Measurements from ENCODE around the gene GRIK4. TPM values are rescaled to one million over a fixed set of nuclear protein-coding genes. Genes with fewer than 3 reads are reported as not detected.

Gene GRIK4
- total RNA-seq, 1 donor from 2014 or later: not detected

GRCh38 chr11:120647681-120648080 lies 136.1 kb downstream of the GRIK4 start:
- DNase-seq (ENCODE audit: low spot score in 2 of 2): no peak
- no peak overlapping the region for H3K27ac ChIP-seq
- no peak overlapping the region for H3K4me3 ChIP-seq
- no peaks in the 10 kb centered on the region for H3K27me3 ChIP-seq
- TF ChIP-seq CTCF (IDR thresholded peaks at IDR 0.05): no peak
- H3K36me3 ChIP-seq: no peaks in the 10 kb centered on the region
- H3K9me3 ChIP-seq: no peaks in the 10 kb centered on the region
- no peaks in the 10 kb centered on the region for H3K4me1 ChIP-seq
- intact Hi-C loops (cut with DNase I): no loop called here

DNA sequence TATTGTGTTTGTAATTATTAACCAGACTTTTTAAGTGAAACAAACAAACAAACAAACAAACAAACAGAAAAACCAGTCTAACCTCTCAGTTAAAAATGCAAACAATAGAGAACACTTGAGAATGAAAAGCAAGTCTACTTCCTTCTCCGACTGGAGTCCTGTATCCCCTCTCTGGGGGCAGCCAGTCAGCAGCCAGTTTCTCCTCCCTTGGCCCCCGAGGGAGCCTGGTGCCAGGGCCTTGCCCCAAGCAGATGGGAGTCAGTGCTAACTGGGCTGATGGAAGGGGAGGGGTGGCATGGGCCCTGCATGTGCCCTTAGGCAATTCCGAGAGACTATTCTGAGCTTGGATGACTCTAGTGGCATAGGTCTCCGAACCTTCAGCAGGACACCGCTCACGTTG lies 137.2 kb downstream of the GRIK4 start:
- no peaks in the 10 kb centered on the region for H3K27me3 ChIP-seq
- no peaks in the 10 kb centered on the region for H3K36me3 ChIP-seq
- intact Hi-C loops (cut with DNase I): no loop called here
- no peaks in the 10 kb centered on the region for H3K4me1 ChIP-seq
- TF ChIP-seq CTCF (IDR thresholded peaks at IDR 0.05): no peak
- no peak overlapping the region for H3K4me3 ChIP-seq
- no peak overlapping the region for H3K27ac ChIP-seq
- H3K9me3 ChIP-seq: no peaks in the 10 kb centered on the region
- no peak for DNase-seq (ENCODE audit: low spot score in 2 of 2)

DNA sequence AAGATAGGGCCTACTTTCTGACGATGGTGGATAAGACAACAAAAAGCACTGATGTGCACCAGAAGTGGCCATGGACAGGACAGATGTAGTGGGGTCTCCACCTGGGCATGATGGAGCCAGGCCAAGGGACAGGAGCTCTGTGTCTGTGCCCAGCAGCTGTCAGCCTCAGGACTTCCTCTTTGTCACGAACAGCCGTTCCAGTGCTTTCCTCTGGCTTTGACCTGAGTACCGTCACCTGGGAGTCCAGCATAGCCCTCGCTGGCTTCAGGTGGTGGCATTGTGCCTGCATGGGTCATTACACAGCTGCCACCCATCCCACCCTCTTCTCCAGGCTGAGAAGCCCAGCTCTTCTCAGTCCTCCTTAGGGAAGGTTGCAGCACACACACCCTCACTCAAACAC lies 137.8 kb downstream of the GRIK4 start:
- intact Hi-C loops (cut with DNase I): no loop called here
- Histone ChIP-seq H3K4me1 (no peaks in the 10 kb centered on the region), H3K27me3 (no peaks in the 10 kb centered on the region), H3K27ac (no peak overlapping the region), H3K36me3 (no peaks in the 10 kb centered on the region), H3K4me3 (no peak overlapping the region), H3K9me3 (no peaks in the 10 kb centered on the region)
- TF ChIP-seq CTCF (IDR thresholded peaks at IDR 0.05): no peak
- DNase-seq (ENCODE audit: low spot score in 2 of 2): no peak

DNA sequence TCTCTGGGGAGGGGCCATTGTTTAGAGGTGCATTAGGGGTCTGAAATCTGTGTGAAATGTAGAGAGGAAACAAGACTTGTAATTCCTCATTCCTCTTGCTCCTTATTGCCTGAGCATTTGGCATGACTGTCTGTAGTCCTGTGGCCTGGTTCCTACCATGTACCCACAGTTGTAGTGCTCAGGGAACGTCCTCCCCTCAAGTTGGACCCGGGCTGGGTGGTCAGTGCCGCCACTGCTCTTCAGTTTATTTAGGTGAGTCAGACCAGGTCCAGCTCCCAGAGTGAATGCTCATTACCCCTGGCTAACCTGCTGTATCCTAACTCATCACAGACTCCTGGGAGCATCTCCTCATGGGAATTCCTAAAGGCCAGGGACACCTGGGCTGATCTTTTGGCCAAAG lies 139.8 kb downstream of the GRIK4 start:
- Histone ChIP-seq H3K4me1 (no peaks in the 10 kb centered on the region), H3K9me3 (no peaks in the 10 kb centered on the region), H3K4me3 (no peak overlapping the region), H3K27me3 (no peaks in the 10 kb centered on the region), H3K27ac (no peak overlapping the region), H3K36me3 (no peaks in the 10 kb centered on the region)
- intact Hi-C loops (cut with DNase I): no loop called here
- DNase-seq (ENCODE audit: low spot score in 2 of 2): no peak
- no peak for TF ChIP-seq CTCF (IDR thresholded peaks at IDR 0.05)

DNA sequence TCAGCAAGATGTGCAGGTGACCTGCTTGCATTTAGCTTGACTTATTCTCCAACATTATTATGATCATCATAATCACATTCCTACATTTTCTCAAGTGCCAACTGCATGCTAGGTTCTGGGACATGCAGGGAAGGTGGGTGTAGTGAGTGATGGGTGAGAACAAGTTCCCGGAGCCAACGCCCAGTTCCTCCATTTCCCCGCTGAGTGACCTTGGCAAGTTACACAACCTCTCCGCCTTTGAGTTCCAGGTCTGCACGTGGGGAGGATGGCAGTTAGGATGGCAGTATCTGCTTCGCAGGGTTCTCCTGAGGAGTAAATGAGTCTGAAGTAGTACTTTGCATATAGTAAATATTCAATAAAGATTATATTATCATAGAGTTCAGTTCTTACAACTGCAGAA lies 140.3 kb downstream of the GRIK4 start:
- TF ChIP-seq CTCF (IDR thresholded peaks at IDR 0.05): no peak
- Histone ChIP-seq H3K36me3 (no peaks in the 10 kb centered on the region), H3K4me1 (no peaks in the 10 kb centered on the region), H3K4me3 (no peak overlapping the region), H3K27me3 (no peaks in the 10 kb centered on the region), H3K9me3 (no peaks in the 10 kb centered on the region), H3K27ac (no peak overlapping the region)
- intact Hi-C loops (cut with DNase I): no loop called here
- DNase-seq (ENCODE audit: low spot score in 2 of 2): no peak

DNA sequence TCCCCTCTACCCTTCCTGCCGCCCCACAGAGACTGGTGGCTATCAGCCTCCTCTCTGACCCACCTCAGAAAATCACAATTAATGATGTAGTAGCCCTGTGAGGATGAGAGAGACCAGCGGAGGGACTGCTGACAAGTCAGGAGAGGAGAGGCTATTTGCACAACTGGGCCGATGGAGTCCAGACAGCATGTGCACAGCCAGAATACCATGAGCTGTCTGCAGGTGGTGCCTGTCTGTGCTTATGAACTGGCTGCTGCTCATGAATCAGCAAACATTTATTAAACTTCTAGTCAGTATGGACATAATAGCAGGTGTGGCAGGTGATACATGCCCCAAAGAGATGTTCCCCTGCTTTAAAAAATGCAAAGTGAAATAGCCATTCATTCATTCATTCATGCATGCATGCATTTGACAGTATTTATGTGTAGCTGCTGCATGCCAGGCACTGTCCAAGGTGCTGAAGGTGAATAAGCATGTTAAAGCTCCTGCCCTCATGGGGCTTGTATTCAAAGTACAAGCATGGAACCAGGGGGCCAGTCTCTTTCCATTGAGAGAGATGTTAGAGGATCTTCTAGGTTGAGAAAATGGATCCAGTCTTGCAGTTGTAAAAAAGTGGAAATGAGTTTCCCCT lies 141.3 kb downstream of the GRIK4 start:
- Histone ChIP-seq H3K27ac (no peak overlapping the region), H3K4me1 (no peaks in the 10 kb centered on the region), H3K36me3 (no peaks in the 10 kb centered on the region), H3K9me3 (no peaks in the 10 kb centered on the region), H3K27me3 (no peaks in the 10 kb centered on the region), H3K4me3 (no peak overlapping the region)
- intact Hi-C loops (cut with DNase I): no loop called here
- DNase-seq (ENCODE audit: low spot score in 2 of 2): no peak
- no peak for TF ChIP-seq CTCF (IDR thresholded peaks at IDR 0.05)
